ENCODE data around the gene PDE8A.
"Not testable (repeated sequence)": the region's sequence is repeated elsewhere in the genome, so short reads cannot be mapped to it uniquely, and the experiment has no call there.

The PDE8A gene

DNA sequence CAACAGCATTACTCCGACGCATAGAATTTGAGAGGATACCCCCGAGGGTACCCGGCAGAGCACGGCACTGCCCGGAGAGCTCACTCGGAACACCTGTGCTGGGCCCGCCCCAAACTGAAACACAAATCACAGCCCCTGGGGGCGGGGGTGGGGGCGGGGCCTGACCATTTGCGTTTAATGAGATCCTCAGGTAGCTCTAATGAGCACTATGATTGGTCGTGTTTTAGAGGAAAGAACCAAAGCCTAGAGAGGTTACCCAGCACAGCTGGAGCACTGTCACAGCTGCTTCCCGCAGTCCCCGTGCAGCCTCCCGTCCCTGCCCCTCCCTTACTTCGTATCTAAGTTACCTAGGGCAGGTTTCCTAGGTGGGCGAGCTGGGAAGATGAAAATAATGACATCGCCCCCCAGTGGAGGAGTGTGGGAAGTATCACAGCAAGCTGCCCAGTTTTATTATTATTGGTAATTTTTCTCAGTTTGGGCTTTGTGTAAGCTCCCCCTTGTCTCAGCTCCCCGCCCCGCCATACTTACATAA lies 187.1 kb downstream of the PDE8A start:
- TF ChIP-seq, protein P1, sequence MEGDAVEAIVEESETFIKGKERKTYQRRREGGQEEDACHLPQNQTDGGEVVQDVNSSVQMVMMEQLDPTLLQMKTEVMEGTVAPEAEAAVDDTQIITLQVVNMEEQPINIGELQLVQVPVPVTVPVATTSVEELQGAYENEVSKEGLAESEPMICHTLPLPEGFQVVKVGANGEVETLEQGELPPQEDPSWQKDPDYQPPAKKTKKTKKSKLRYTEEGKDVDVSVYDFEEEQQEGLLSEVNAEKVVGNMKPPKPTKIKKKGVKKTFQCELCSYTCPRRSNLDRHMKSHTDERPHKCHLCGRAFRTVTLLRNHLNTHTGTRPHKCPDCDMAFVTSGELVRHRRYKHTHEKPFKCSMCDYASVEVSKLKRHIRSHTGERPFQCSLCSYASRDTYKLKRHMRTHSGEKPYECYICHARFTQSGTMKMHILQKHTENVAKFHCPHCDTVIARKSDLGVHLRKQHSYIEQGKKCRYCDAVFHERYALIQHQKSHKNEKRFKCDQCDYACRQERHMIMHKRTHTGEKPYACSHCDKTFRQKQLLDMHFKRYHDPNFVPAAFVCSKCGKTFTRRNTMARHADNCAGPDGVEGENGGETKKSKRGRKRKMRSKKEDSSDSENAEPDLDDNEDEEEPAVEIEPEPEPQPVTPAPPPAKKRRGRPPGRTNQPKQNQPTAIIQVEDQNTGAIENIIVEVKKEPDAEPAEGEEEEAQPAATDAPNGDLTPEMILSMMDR (IDR thresholded peaks at IDR 0.05; ENCODE audit: low read depth, low read length), result peak; percentile 60
- Histone ChIP-seq H3K27ac (no peak overlapping the region), H3K9me3 (ENCODE audit: severe bottlenecking) (peaks cover 11% of the 10 kb centered on the region), H3K4me3 (ENCODE audit: low read depth, low read length) (peak overlapping the region; percentile 47), H3K36me3 (no peaks in the 10 kb centered on the region), H3K27me3 (ENCODE audit: insufficient read depth, low read depth, severe bottlenecking) (no peaks in the 10 kb centered on the region)
- peak; percentile 62 for DNase-seq

DNA sequence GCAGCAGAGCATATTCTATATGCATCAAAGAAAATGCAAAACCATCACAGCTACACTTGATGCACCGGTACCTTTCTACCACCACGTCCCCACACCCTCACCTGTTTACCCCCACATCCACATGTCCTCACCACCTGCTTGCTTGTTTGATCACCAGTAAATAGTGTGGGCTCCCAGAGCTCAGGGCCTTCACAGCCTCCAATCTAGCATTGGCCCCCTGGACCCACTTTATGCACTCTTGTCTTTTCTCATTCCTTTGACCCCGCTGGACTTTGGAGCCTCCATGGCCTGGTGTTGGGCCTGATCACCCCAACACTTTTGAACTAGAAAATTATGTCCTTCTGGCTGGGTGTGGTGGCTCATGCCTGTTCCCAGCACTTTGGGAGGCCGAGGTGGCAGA lies 190.1 kb downstream of the PDE8A start:
- Histone ChIP-seq H3K27ac (no peak overlapping the region), H3K4me3 (ENCODE audit: low read depth, low read length) (no peak overlapping the region), H3K36me3 (no peaks in the 10 kb centered on the region), H3K9me3 (ENCODE audit: severe bottlenecking) (peaks cover 11% of the 10 kb centered on the region), H3K27me3 (ENCODE audit: insufficient read depth, low read depth, severe bottlenecking) (no peaks in the 10 kb centered on the region)
- TF ChIP-seq, protein P1 (IDR thresholded peaks at IDR 0.05; ENCODE audit: low read depth, low read length), result no peak
- DNase-seq, result no peak

DNA sequence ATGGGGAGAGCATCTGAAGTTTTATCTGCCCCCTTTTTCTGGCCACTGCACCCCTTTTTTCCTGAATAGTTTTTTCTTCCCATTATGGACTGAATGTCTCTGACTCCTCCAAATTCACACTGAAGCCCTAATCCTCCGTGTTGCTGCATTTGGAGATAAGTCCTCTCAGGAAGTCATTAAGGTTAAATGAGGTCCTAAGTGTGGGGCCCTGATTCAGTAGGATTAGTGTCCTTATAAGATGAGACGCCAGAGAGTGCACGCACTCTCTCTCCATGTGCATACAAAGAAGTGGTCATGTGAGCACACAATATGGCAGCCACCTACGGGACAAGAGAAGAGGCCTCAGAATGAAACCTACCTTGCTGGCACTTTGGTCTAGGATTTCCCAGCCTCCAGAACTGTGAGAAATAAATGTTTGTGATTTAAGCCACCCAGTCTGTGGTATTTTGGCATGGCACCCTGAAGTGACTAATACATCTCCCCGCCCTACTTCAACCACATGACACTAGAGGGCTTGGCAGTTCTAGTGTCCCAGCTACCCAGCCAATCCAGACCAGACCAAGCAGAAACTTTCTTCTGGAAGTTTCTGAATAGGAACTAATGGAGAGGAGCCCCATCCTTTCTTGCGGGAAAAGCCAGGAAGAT lies 191.3 kb downstream of the PDE8A start:
- H3K9me3 ChIP-seq (ENCODE audit: severe bottlenecking), result peaks cover 11% of the 10 kb centered on the region
- no peaks in the 10 kb centered on the region for H3K27me3 ChIP-seq (ENCODE audit: insufficient read depth, low read depth, severe bottlenecking)
- no peak overlapping the region for H3K27ac ChIP-seq
- H3K36me3 ChIP-seq, result no peaks in the 10 kb centered on the region
- DNase-seq, result no peak
- no peak overlapping the region for H3K4me3 ChIP-seq (ENCODE audit: low read depth, low read length)
- TF ChIP-seq, protein P1 (IDR thresholded peaks at IDR 0.05; ENCODE audit: low read depth, low read length), result no peak

DNA sequence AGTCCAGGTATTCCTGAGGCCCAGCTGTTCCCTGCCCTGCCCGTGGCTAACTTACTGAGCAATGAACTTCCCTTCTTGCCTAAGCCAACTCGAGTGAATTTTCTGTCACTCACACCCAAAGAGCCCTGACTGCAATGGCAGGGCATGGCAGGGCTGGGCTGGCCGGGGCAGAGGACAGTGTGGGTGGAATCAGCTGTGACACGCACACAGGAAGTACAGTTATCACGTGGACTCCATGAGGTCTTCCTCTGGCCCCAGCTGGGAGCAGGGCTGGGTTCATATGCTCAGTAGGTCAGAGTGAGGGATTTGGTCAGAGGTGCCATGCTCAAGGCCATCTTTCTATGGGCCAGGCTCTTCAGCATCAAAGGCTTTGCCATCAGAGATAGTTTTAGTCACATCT lies 192.0 kb downstream of the PDE8A start:
- not testable (repeated sequence) for H3K27ac ChIP-seq; H3K36me3 ChIP-seq; H3K27me3 ChIP-seq (ENCODE audit: insufficient read depth, low read depth, severe bottlenecking); DNase-seq; H3K4me3 ChIP-seq (ENCODE audit: low read depth, low read length)
- H3K9me3 ChIP-seq (ENCODE audit: severe bottlenecking), result peaks cover 11% of the 10 kb centered on the region

DNA sequence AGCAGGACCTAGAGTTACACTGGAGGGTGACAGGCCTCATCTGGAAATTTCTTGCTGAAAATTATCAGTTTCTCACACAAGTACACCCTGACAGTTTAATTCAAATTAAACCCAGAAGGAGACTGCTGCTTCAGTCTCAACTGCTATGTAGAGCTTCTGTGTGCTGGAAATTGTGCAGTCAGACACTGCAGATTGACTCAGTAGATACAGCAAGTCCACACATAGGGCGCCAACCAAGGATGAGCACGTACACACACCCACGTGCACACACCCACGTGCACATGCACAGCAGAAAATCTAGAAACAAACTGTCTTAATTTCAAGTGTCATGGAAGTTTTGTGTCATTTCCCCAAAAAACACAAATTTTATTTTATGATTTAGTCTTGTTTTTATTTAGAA lies 192.9 kb downstream of the PDE8A start:
- Histone ChIP-seq H3K27me3 (ENCODE audit: insufficient read depth, low read depth, severe bottlenecking) (no peaks in the 10 kb centered on the region), H3K27ac (no peak overlapping the region), H3K4me3 (ENCODE audit: low read depth, low read length) (no peak overlapping the region), H3K9me3 (ENCODE audit: severe bottlenecking) (peaks cover 11% of the 10 kb centered on the region), H3K36me3 (no peaks in the 10 kb centered on the region)
- DNase-seq, result no peak
- TF ChIP-seq, protein P1 (IDR thresholded peaks at IDR 0.05; ENCODE audit: low read depth, low read length), result no peak

DNA sequence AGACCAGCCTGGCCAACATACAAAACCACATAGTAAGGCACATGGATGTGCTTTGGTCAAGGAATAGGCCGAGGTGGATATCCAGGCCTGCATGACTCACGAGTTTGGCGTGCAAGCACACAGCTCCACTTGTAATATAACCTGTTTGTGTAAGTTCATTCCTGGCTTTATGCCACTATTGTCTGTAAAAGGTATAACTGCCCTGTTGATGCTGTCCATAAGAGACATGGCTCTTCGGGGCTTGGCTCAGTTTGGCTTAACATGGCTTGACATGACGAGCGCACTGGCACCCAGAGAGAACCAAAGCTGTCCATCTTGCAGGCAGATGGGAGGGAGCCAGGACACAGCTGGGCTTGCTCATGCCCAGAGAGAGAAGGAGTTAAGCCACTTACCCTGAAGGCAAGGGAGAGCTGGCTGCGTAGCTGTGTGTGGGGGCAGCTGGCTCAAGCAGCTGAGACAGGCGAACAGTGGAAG lies 195.4 kb downstream of the PDE8A start:
- not testable (repeated sequence) for H3K36me3 ChIP-seq; H3K9me3 ChIP-seq (ENCODE audit: severe bottlenecking); H3K27me3 ChIP-seq (ENCODE audit: insufficient read depth, low read depth, severe bottlenecking); H3K4me3 ChIP-seq (ENCODE audit: low read depth, low read length)
- DNase-seq, result peak; percentile 89
- peak overlapping the region; percentile 32; the same call in 1 of the 2 replicates for H3K27ac ChIP-seq

DNA sequence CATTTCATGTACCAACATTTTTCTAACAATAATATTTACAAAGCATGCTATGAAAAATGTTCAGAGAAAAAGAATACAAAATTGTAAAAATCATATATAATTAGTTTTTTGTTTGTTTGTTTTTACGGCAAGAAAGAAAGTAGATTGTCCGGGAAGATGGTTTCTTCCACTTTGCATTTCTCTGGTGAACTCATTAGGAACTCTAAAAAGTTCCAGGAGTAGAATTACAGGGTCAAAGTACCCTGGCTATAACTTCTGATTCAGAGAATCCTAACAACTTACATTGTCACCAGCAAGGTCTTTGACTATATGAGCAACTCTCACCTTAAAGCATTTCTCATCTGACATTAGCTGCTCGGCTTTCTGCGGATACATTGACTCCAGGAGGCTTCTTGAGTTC lies 196.7 kb downstream of the PDE8A start:
- TF ChIP-seq, protein P1 (IDR thresholded peaks at IDR 0.05; ENCODE audit: low read depth, low read length), result no peak
- H3K27me3 ChIP-seq (ENCODE audit: insufficient read depth, low read depth, severe bottlenecking), result no peaks in the 10 kb centered on the region
- no peaks in the 10 kb centered on the region for H3K36me3 ChIP-seq
- no peak for DNase-seq
- H3K9me3 ChIP-seq (ENCODE audit: severe bottlenecking), result no peaks in the 10 kb centered on the region
- no peak overlapping the region for H3K4me3 ChIP-seq (ENCODE audit: low read depth, low read length)
- no peak overlapping the region for H3K27ac ChIP-seq
